ENCODE measurements around the gene DEUP1. TPM values are rescaled to one million over a fixed set of nuclear protein-coding genes. Genes with fewer than 3 reads are reported as not detected.
A peak's percentile ranks its signal among the peaks of the same experiment; 100 is the strongest.

The DEUP1 gene
- total RNA-seq, 2 donors from 2014 or later, result 0.99 TPM; not detected in 1

GRCh38 chr11:93323747-93324146 is 6.8 kb upstream of the DEUP1 start:
- intact Hi-C loops (cut with DNase I), result no loop called here
- Histone ChIP-seq H3K4me3 (no peak overlapping the region), H3K9me3 (peaks cover 0 to 6% (median 0%) of the 10 kb centered on the region in 3 donors), H3K27me3 (no peaks in the 10 kb centered on the region), H3K4me1 (peaks cover 6% of the 10 kb centered on the region), H3K36me3 (replicated peaks in 1 of 2; ENCODE audit: insufficient read depth in 1 of 2, low read depth in 2 of 2) (no peaks in the 10 kb centered on the region), H3K27ac (no peak overlapping the region)
- WGBS, 2 donors, result 96 to 97% methylated on average over 1 of the region's 1 CpG
- ATAC-seq (no peak), DNase-seq (no peak)
- no peak for TF ChIP-seq POLR2A (IDR thresholded peaks at IDR 0.05)
- TF ChIP-seq CTCF (IDR thresholded peaks at IDR 0.05), result no peak

- intact Hi-C loops (cut with DNase I), result no loop called here
- H3K4me3 ChIP-seq, result no peak overlapping the region
These were observed 6.0 kb upstream of the DEUP1 start for GRCh38 chr11:93324500-93324899.

GRCh38 chr11:93326681-93327080 is 3.9 kb upstream of the DEUP1 start:
- peaks cover 6% of the 10 kb centered on the region for H3K4me1 ChIP-seq
- ATAC-seq, result no peak
- no peak for DNase-seq
- intact Hi-C loops (cut with DNase I), result no loop called here
- no peaks in the 10 kb centered on the region for H3K27me3 ChIP-seq
- no peak overlapping the region for H3K4me3 ChIP-seq
- no peaks in the 10 kb centered on the region for H3K9me3 ChIP-seq
- TF ChIP-seq POLR2A (IDR thresholded peaks at IDR 0.05) (no peak), CTCF (IDR thresholded peaks at IDR 0.05) (no peak)
- no peak overlapping the region for H3K27ac ChIP-seq
- 93 to 99% methylated on average over 4 of the region's 4 CpGs for WGBS, 2 donors
- H3K36me3 ChIP-seq (replicated peaks in 1 of 2; ENCODE audit: insufficient read depth in 1 of 2, low read depth in 2 of 2), result no peaks in the 10 kb centered on the region

More at GRCh38 chr11:93324500-93324899, 6.0 kb upstream of the DEUP1 start:
- H3K4me1 ChIP-seq, result peaks cover 6% of the 10 kb centered on the region
- DNase-seq (no peak), ATAC-seq (no peak)
- H3K27me3 ChIP-seq, result no peaks in the 10 kb centered on the region
- no peak overlapping the region for H3K27ac ChIP-seq
- H3K9me3 ChIP-seq, result no peaks in the 10 kb centered on the region
- 39 to 45% methylated on average over 3 of the region's 3 CpGs for WGBS, 2 donors
- no peaks in the 10 kb centered on the region for H3K36me3 ChIP-seq (replicated peaks in 1 of 2; ENCODE audit: insufficient read depth in 1 of 2, low read depth in 2 of 2)
- TF ChIP-seq POLR2A (IDR thresholded peaks at IDR 0.05), result no peak
- no peak for TF ChIP-seq CTCF (IDR thresholded peaks at IDR 0.05)

- Histone ChIP-seq H3K9me3 (no peaks in the 10 kb centered on the region), H3K36me3 (replicated peaks in 1 of 2; ENCODE audit: insufficient read depth in 1 of 2, low read depth in 2 of 2) (no peaks in the 10 kb centered on the region), H3K4me1 (no peaks in the 10 kb centered on the region), H3K27ac (no peak overlapping the region), H3K27me3 (no peaks in the 10 kb centered on the region), H3K4me3 (peak overlapping the region in 1 of 2 donors; percentile 20)
- no peak for TF ChIP-seq CTCF (IDR thresholded peaks at IDR 0.05)
- no peak for TF ChIP-seq POLR2A (IDR thresholded peaks at IDR 0.05)
- peak in 3 of 4 donors; percentile 9 to 37 (median 15) for DNase-seq
- intact Hi-C loops (cut with DNase I), result no loop called here
- ATAC-seq, result peak; percentile 37
- 4 to 9% methylated on average over 16 of the region's 16 CpGs for WGBS, 2 donors
These were observed 551 bp upstream of the DEUP1 start for GRCh38 chr11:93329936-93330445.

GRCh38 chr11:93340223-93340622 is 9.7 kb downstream of the DEUP1 start:
- H3K27ac ChIP-seq, result no peak overlapping the region
- intact Hi-C loops (cut with DNase I), result no loop called here
- DNase-seq (no peak), ATAC-seq (no peak)
- H3K27me3 ChIP-seq, result no peaks in the 10 kb centered on the region
- no peaks in the 10 kb centered on the region for H3K9me3 ChIP-seq
- no peaks in the 10 kb centered on the region for H3K4me1 ChIP-seq
- TF ChIP-seq POLR2A (IDR thresholded peaks at IDR 0.05) (no peak), CTCF (IDR thresholded peaks at IDR 0.05) (no peak)
- no peak overlapping the region for H3K4me3 ChIP-seq
- 68 to 73% methylated on average over 2 of the region's 2 CpGs for WGBS, 2 donors
- no peaks in the 10 kb centered on the region for H3K36me3 ChIP-seq (replicated peaks in 1 of 2; ENCODE audit: insufficient read depth in 1 of 2, low read depth in 2 of 2)
